Thymus (tissue), 11 donors: Measurements from ENCODE around the gene MEGF11. TPM values are rescaled to one million over a fixed set of nuclear protein-coding genes. Genes with fewer than 3 reads are reported as not detected.
A peak's percentile ranks its signal among the peaks of the same experiment; 100 is the strongest.

Source experiments
- DNase-seq, 9 donors: peaks; one replicate each; pipeline ENCODE4 v3.0.0-alpha.2; 2013; ENCODE audit warnings: low spot score in 9 of 9, low read depth in 6 of 9, missing footprints in 1 of 9
- H3K27ac ChIP-seq, 2 donors: one replicate each; pipeline ENCODE4 v1.5.1; 2013; ENCODE audit warnings: control low read depth in 1 of 2, low read depth in 1 of 2, low read length in 1 of 2, mild to moderate bottlenecking in 1 of 2, moderate library complexity in 1 of 2
- H3K27me3 ChIP-seq, 2 donors: one replicate each; pipeline ENCODE4 v1.5.1; 2013; ENCODE audit warnings: low read length in 1 of 2; ENCODE audit not compliant: control insufficient read depth in 2 of 2, insufficient read depth in 1 of 2
- H3K36me3 ChIP-seq, 2 donors: one replicate each; pipeline ENCODE4 v1.5.1; 2013; ENCODE audit warnings: low read length in 1 of 2, mild to moderate bottlenecking in 1 of 2, moderate library complexity in 1 of 2; ENCODE audit not compliant: control insufficient read depth in 2 of 2, insufficient read depth in 2 of 2
- H3K4me1 ChIP-seq, 2 donors: one replicate each; pipeline ENCODE4 v1.5.1; 2013; ENCODE audit warnings: low read length in 2 of 2; ENCODE audit not compliant: control insufficient read depth in 2 of 2, insufficient read depth in 2 of 2
- H3K4me3 ChIP-seq, 2 donors: one replicate each; pipeline ENCODE4 v1.5.1; 2013; ENCODE audit warnings: low read length in 2 of 2, control low read depth in 1 of 2, mild to moderate bottlenecking in 1 of 2
- H3K9me3 ChIP-seq, 2 donors: one replicate each; pipeline ENCODE4 v1.5.1; 2013; ENCODE audit warnings: low read length in 1 of 2, mild to moderate bottlenecking in 1 of 2; ENCODE audit not compliant: control insufficient read depth in 2 of 2, insufficient read depth in 1 of 2
- WGBS: extraction: QIAGEN DNeasy Blood & Tissue Kit; methylation state at CpG from one replicate; pipeline ENCODE4 v1.1.7; 2013; 5-methylcytosine and 5-hydroxymethylcytosine counted together
- polyA plus RNA-seq: library from polyadenylated mRNA; stranded (reverse); fragments of 200-250 nt; gene quantifications from one replicate; pipeline ENCODE4 v1.2.3, GENCODE V29; 2013
- total RNA-seq: library from RNA; stranded (reverse); fragments of 120-200 nt; gene quantifications from one replicate; pipeline ENCODE4 v1.2.4, GENCODE V29; 2013
- donor health status: healthy.

The MEGF11 gene
- total and polyA plus RNA-seq, 2 donors: 0.28 to 0.66 TPM

- no peak overlapping the region for H3K4me3 ChIP-seq
- H3K9me3 ChIP-seq: no peaks in the 10 kb centered on the region
- no peak for DNase-seq
- H3K27ac ChIP-seq: no peak overlapping the region
- H3K4me1 ChIP-seq: peaks cover 0 to 6% of the 10 kb centered on the region in 2 donors
- H3K36me3 ChIP-seq: peaks cover 13 to 37% of the 10 kb centered on the region in 2 donors
- H3K27me3 ChIP-seq: no peaks in the 10 kb centered on the region
- WGBS: 97% methylated on average over 3 of the region's 3 CpGs
Measured at GRCh38 chr15:65901836-65902235, 351.7 kb downstream of the MEGF11 start.

GRCh38 chr15:65901336-65901735, 352.2 kb downstream of the MEGF11 start:
- no peaks in the 10 kb centered on the region for H3K27me3 ChIP-seq
- H3K4me3 ChIP-seq: no peak overlapping the region
- H3K36me3 ChIP-seq: peaks cover 13 to 35% of the 10 kb centered on the region in 2 donors
- DNase-seq: no peak
- 95% methylated on average over 2 of the region's 2 CpGs for WGBS
- no peaks in the 10 kb centered on the region for H3K9me3 ChIP-seq
- peaks cover 0 to 6% of the 10 kb centered on the region in 2 donors for H3K4me1 ChIP-seq
- H3K27ac ChIP-seq: no peak overlapping the region

GRCh38 chr15:65900488-65900887, 353.1 kb downstream of the MEGF11 start:
- Histone ChIP-seq H3K27me3 (no peaks in the 10 kb centered on the region), H3K4me1 (peaks cover 0 to 6% of the 10 kb centered on the region in 2 donors), H3K27ac (no peak overlapping the region), H3K9me3 (no peaks in the 10 kb centered on the region), H3K4me3 (no peak overlapping the region), H3K36me3 (peaks cover 18 to 33% of the 10 kb centered on the region in 2 donors)
- DNase-seq: no peak
- 98% methylated on average over 3 of the region's 3 CpGs for WGBS

GRCh38 chr15:65896236-65896635, 357.3 kb downstream of the MEGF11 start:
- peaks cover 24 to 26% of the 10 kb centered on the region in 2 donors for H3K36me3 ChIP-seq
- H3K9me3 ChIP-seq: no peaks in the 10 kb centered on the region
- no peak overlapping the region for H3K27ac ChIP-seq
- no peak for DNase-seq
- WGBS: 88% methylated on average over 2 of the region's 2 CpGs
- H3K4me1 ChIP-seq: no peaks in the 10 kb centered on the region
- H3K4me3 ChIP-seq: no peak overlapping the region
- no peaks in the 10 kb centered on the region for H3K27me3 ChIP-seq

- Histone ChIP-seq H3K4me1 (no peaks in the 10 kb centered on the region), H3K36me3 (peaks cover 13 to 37% of the 10 kb centered on the region in 2 donors), H3K27ac (no peak overlapping the region), H3K9me3 (no peaks in the 10 kb centered on the region), H3K27me3 (no peaks in the 10 kb centered on the region), H3K4me3 (no peak overlapping the region)
- 93% methylated on average over 5 of the region's 5 CpGs for WGBS
- DNase-seq: no peak
Measured at GRCh38 chr15:65893060-65893459, 360.5 kb downstream of the MEGF11 start.

GRCh38 chr15:65888981-65889380, 364.6 kb downstream of the MEGF11 start:
- Histone ChIP-seq H3K36me3 (peaks cover 9 to 41% of the 10 kb centered on the region in 2 donors), H3K4me3 (no peak overlapping the region), H3K27ac (no peak overlapping the region), H3K9me3 (no peaks in the 10 kb centered on the region), H3K4me1 (peaks cover 0 to 2% of the 10 kb centered on the region in 2 donors), H3K27me3 (no peaks in the 10 kb centered on the region)
- WGBS: 86% methylated on average over 3 of the region's 3 CpGs
- peak in 1 of 9 donors; percentile 13 for DNase-seq

- Histone ChIP-seq H3K4me1 (peaks cover 0 to 2% of the 10 kb centered on the region in 2 donors), H3K27ac (no peak overlapping the region)
Measured at GRCh38 chr15:65887565-65887964, 366.0 kb downstream of the MEGF11 start.

GRCh38 chr15:65885668-65886218, 367.8 kb downstream of the MEGF11 start:
- H3K4me3 ChIP-seq: no peak overlapping the region
- WGBS: 98% methylated on average over 4 of the region's 4 CpGs
- no peaks in the 10 kb centered on the region for H3K27me3 ChIP-seq
- no peak for DNase-seq
- peaks cover 4 to 11% of the 10 kb centered on the region in 2 donors for H3K4me1 ChIP-seq
- H3K27ac ChIP-seq: no peak overlapping the region
- H3K9me3 ChIP-seq: no peaks in the 10 kb centered on the region
- H3K36me3 ChIP-seq: peaks cover 7 to 40% of the 10 kb centered on the region in 2 donors

More at GRCh38 chr15:65887565-65887964, 366.0 kb downstream of the MEGF11 start:
- Histone ChIP-seq H3K9me3 (no peaks in the 10 kb centered on the region), H3K36me3 (peaks cover 11 to 43% of the 10 kb centered on the region in 2 donors), H3K27me3 (no peaks in the 10 kb centered on the region), H3K4me3 (no peak overlapping the region)
- peak in 6 of 9 donors; percentile 41 to 81 (median 49) for DNase-seq
- WGBS: 28% methylated on average over 3 of the region's 3 CpGs

GRCh38 chr15:65884511-65884910, 369.0 kb downstream of the MEGF11 start:
- Histone ChIP-seq H3K36me3 (peaks cover 7 to 46% of the 10 kb centered on the region in 2 donors), H3K9me3 (no peaks in the 10 kb centered on the region)

More at GRCh38 chr15:65884511-65884910, 369.0 kb downstream of the MEGF11 start:
- no peaks in the 10 kb centered on the region for H3K27me3 ChIP-seq
- no peak overlapping the region for H3K4me3 ChIP-seq
- DNase-seq: no peak
- peaks cover 4 to 11% of the 10 kb centered on the region in 2 donors for H3K4me1 ChIP-seq
- no peak overlapping the region for H3K27ac ChIP-seq
